PC-3 (cell line): Measurements from ENCODE around the gene OCSTAMP. TPM values are rescaled to one million over a fixed set of nuclear protein-coding genes. Genes with fewer than 3 reads are reported as not detected.

Experiments
- ATAC-seq: fragments of 200-7000 bp; cut with Tn5 transposase; 2 replicates; pipeline ENCODE4 v1.9.1; 2020; ENCODE audit warnings: mild to moderate bottlenecking, moderate library complexity
- BruUV-seq: library from RNA; stranded (reverse); fragments of 400-500 nt; replicated peaks from 2 replicates; lab custom pipeline; 2021; lab: Mats Ljungman, UMichigan
- CTCF ChIA-PET: fragments of 300-600 bp; sonication (Branson Sonifier 250); formaldehyde crosslinking; loops from one replicate; lab custom pipeline; 2022; ENCODE audit warnings: antibody characterized with exemption; lab: Charles Lee
- POLR2A ChIA-PET: fragments of 300-600 bp; sonication (Branson Sonifier 250); formaldehyde crosslinking; loops from one replicate; lab custom pipeline; 2022; ENCODE audit warnings: antibody characterized with exemption; ENCODE audit not compliant: unreplicated experiment; lab: Charles Lee
- DNase-seq: peaks from one replicate; pipeline ENCODE4 v3.0.0-alpha.2; 2015
- H2AFZ ChIP-seq: fragments of 300-600 bp; sonication (generic); 2 replicates; pipeline ENCODE4 v1.6.0; 2016; ENCODE audit warnings: antibody characterized with exemption, low read length
- H3F3A ChIP-seq: fragments of 300-600 bp; sonication (generic); one replicate; pipeline ENCODE4 v1.6.0; 2017; ENCODE audit warnings: antibody characterized with exemption, low read length, control low read depth, mild to moderate bottlenecking; ENCODE audit not compliant: unreplicated experiment
- H3K27ac ChIP-seq: fragments of 300-600 bp; sonication (generic); 2 replicates; pipeline ENCODE4 v1.5.1; 2016; ENCODE audit warnings: mild to moderate bottlenecking, low read length
- H3K27me3 ChIP-seq: fragments of 300-600 bp; sonication (generic); 2 replicates; pipeline ENCODE4 v1.6.1; 2016; ENCODE audit warnings: low read length, mixed read lengths
- H3K36me3 ChIP-seq: fragments of 300-600 bp; sonication (generic); 2 replicates; pipeline ENCODE4 v1.6.1; 2016; ENCODE audit warnings: low read depth, mixed run types, low read length, mixed read lengths
- H3K4me1 ChIP-seq: fragments of 300-600 bp; sonication (generic); 2 replicates; pipeline ENCODE4 v1.5.1; 2016; ENCODE audit warnings: low read length; ENCODE audit not compliant: insufficient read depth
- H3K4me2 ChIP-seq: fragments of 300-600 bp; sonication (generic); 2 replicates; pipeline ENCODE4 v1.6.0; 2016; ENCODE audit warnings: low read length
- H3K4me3 ChIP-seq: fragments of 300-600 bp; sonication (generic); 2 replicates; pipeline ENCODE4 v1.5.1; 2016; ENCODE audit warnings: mild to moderate bottlenecking, low read length, mixed read lengths
- H3K79me2 ChIP-seq: fragments of 300-600 bp; sonication (generic); 2 replicates; pipeline ENCODE4 v1.6.1; 2017; ENCODE audit warnings: low read length, mixed read lengths
- H3K9ac ChIP-seq: fragments of 300-600 bp; sonication (generic); 2 replicates; pipeline ENCODE4 v1.6.0; 2016; ENCODE audit warnings: mild to moderate bottlenecking, low read length
- H3K9me2 ChIP-seq: fragments of 300-600 bp; sonication (generic); replicated peaks from 2 replicates; pipeline ENCODE4 v1.6.1; 2016; ENCODE audit warnings: mixed run types, low read length, mixed read lengths
- H3K9me3 ChIP-seq: fragments of 300-600 bp; sonication (generic); 2 replicates; pipeline ENCODE4 v1.6.1; 2016; ENCODE audit warnings: low read length, mixed read lengths
- H4K20me1 ChIP-seq: fragments of 300-600 bp; sonication (generic); 2 replicates; pipeline ENCODE4 v1.6.1; 2016; ENCODE audit warnings: low read length, mixed read lengths
- EZH2 ChIP-seq: fragments of 300-600 bp; sonication (generic); IDR thresholded peaks from one replicate; pipeline ENCODE4 v1.6.1; 2017; ENCODE audit warnings: antibody characterized with exemption, mild to moderate bottlenecking, low read length; ENCODE audit not compliant: unreplicated experiment
- EZH2phosphoT487 ChIP-seq: fragments of 300-600 bp; sonication (generic); IDR thresholded peaks from 2 replicates; pipeline ENCODE4 v1.6.1; 2018; ENCODE audit warnings: mild to moderate bottlenecking, antibody characterized with exemption, low read length, borderline replicate concordance
- intact Hi-C: fragments of 100-400 bp; cut with micrococcal nuclease; formaldehyde crosslinking; loops from 2 replicates; pipeline ENCODE4 v1.9.0; 2023
- total RNA-seq: library from RNA; depleted of rRNA; stranded (reverse); fragments of >200 nt; gene quantifications from 2 replicates; pipeline ENCODE4 v1.2.3, GENCODE V29; 2014
- TF ChIP-seq, protein P1 (sequence below): fragments of 300-600 bp; sonication (generic); conservative IDR thresholded peaks from 2 replicates; pipeline ENCODE4 v1.5.1; 2017; ENCODE audit warnings: antibody characterized with exemption, low read depth, mild to moderate bottlenecking, low read length

Gene OCSTAMP
- total RNA-seq, 1 experiment from 2014 or later = not detected

- Histone ChIP-seq H2AFZ (no peak overlapping the region), H3K27me3 (peaks cover 33% of the 10 kb centered on the region), H3K9me3 (peaks cover 16% of the 10 kb centered on the region), H3K27ac (no peak overlapping the region), H3K9me2 (no peaks in the 10 kb centered on the region), H3K79me2 (no peaks in the 10 kb centered on the region), H3K4me3 (no peak overlapping the region), H3K4me1 (no peaks in the 10 kb centered on the region), H3F3A (no peaks in the 10 kb centered on the region), H3K4me2 (no peak overlapping the region), H3K9ac (no peak overlapping the region), H4K20me1 (no peaks in the 10 kb centered on the region), H3K36me3 (peaks cover 3% of the 10 kb centered on the region; the same call in 1 of the 2 replicates)
- CTCF ChIA-PET = no interaction called here
- intact Hi-C loops = no loop called here
- no TSS peak for BruUV-seq
- ATAC-seq = no peak
- TF ChIP-seq, protein P1, sequence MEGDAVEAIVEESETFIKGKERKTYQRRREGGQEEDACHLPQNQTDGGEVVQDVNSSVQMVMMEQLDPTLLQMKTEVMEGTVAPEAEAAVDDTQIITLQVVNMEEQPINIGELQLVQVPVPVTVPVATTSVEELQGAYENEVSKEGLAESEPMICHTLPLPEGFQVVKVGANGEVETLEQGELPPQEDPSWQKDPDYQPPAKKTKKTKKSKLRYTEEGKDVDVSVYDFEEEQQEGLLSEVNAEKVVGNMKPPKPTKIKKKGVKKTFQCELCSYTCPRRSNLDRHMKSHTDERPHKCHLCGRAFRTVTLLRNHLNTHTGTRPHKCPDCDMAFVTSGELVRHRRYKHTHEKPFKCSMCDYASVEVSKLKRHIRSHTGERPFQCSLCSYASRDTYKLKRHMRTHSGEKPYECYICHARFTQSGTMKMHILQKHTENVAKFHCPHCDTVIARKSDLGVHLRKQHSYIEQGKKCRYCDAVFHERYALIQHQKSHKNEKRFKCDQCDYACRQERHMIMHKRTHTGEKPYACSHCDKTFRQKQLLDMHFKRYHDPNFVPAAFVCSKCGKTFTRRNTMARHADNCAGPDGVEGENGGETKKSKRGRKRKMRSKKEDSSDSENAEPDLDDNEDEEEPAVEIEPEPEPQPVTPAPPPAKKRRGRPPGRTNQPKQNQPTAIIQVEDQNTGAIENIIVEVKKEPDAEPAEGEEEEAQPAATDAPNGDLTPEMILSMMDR = no peak
- TF ChIP-seq EZH2 = no peak
- no peak for TF ChIP-seq EZH2phosphoT487
- DNase-seq = no peak
- POLR2A ChIA-PET = no interaction called here
These were observed 42.6 kb downstream of the OCSTAMP start for GRCh38 chr20:46507760-46508407.

GRCh38 chr20:46505506-46505905 lies 44.9 kb downstream of the OCSTAMP start:
- Histone ChIP-seq H3K27me3 (peaks cover 22% of the 10 kb centered on the region), H3K9me2 (no peaks in the 10 kb centered on the region), H3K79me2 (no peaks in the 10 kb centered on the region), H3K4me2 (no peak overlapping the region), H4K20me1 (no peaks in the 10 kb centered on the region), H3K36me3 (peaks cover 5% of the 10 kb centered on the region; the same call in 1 of the 2 replicates), H2AFZ (no peak overlapping the region), H3K4me1 (no peaks in the 10 kb centered on the region), H3K4me3 (no peak overlapping the region), H3K9ac (no peak overlapping the region), H3K27ac (no peak overlapping the region), H3K9me3 (peaks cover 40% of the 10 kb centered on the region), H3F3A (no peaks in the 10 kb centered on the region)
- ATAC-seq (no peak), DNase-seq (no peak)
- POLR2A ChIA-PET = no interaction called here
- intact Hi-C loops = no loop called here
- CTCF ChIA-PET = no interaction called here
- TF ChIP-seq, protein P1 = no peak
- no peak for TF ChIP-seq EZH2
- no peak for TF ChIP-seq EZH2phosphoT487
- no TSS peak for BruUV-seq

- CTCF ChIA-PET = no interaction called here
- Histone ChIP-seq H3K9me3 (peaks cover 54% of the 10 kb centered on the region), H3K27ac (no peak overlapping the region), H4K20me1 (no peaks in the 10 kb centered on the region), H3F3A (no peaks in the 10 kb centered on the region), H3K79me2 (no peaks in the 10 kb centered on the region), H3K27me3 (peaks cover 15% of the 10 kb centered on the region), H3K36me3 (peaks cover 5% of the 10 kb centered on the region; the same call in 1 of the 2 replicates), H3K9ac (no peak overlapping the region), H3K4me3 (no peak overlapping the region), H2AFZ (no peak overlapping the region), H3K4me2 (no peak overlapping the region), H3K9me2 (no peaks in the 10 kb centered on the region), H3K4me1 (no peaks in the 10 kb centered on the region)
- no peak for ATAC-seq
- TF ChIP-seq EZH2 (no peak), EZH2phosphoT487 (no peak)
- TF ChIP-seq, protein P1 = no peak
- DNase-seq = no peak
- BruUV-seq = no TSS peak
- intact Hi-C loops = no loop called here
- POLR2A ChIA-PET = no interaction called here
These were observed 48.5 kb downstream of the OCSTAMP start for GRCh38 chr20:46501961-46502360.
